ENCODE results near the gene PP2D1.

- TF ChIP-seq CTCF (conservative IDR thresholded peaks at IDR 0.05; ENCODE audit: low read depth, low read length) (no peak), EZH2 (IDR thresholded peaks at IDR 0.05; ENCODE audit: low read length, unreplicated experiment) (no peak), EZH2phosphoT487 (IDR thresholded peaks at IDR 0.05; ENCODE audit: borderline replicate concordance, low read length) (no peak)
Measured at GRCh38 chr3:19959505-19959904, 52.6 kb downstream of the PP2D1 start.

Data from PC-3 (cell line).